ENCODE measurements around the gene RMI2. TPM values are rescaled to one million over a fixed set of nuclear protein-coding genes. Genes with fewer than 3 reads are reported as not detected.

Gene RMI2
- total and polyA plus RNA-seq, 9 of the 15 experiments (the other 6 are each of a cell fraction or from before 2014, with no cell fraction given) = 8.0 to 43.4 (median 32.5) TPM

- no peak for TF ChIP-seq SIX5 (IDR thresholded peaks at IDR 0.05; ENCODE audit: borderline replicate concordance in 1 of 2, insufficient read depth in 1 of 2, low read depth in 1 of 2, low read length in 2 of 2)
- TF ChIP-seq HBP1 (CRISPR knock-in tag; IDR thresholded peaks at IDR 0.05) = no peak
- no peak for TF ChIP-seq FOXM1 (IDR thresholded peaks at IDR 0.05; ENCODE audit: low read depth)
- TF ChIP-seq FOXM1 (CRISPR knock-in tag; IDR thresholded peaks at IDR 0.05; ENCODE audit: low read depth) = no peak
- TF ChIP-seq ETV5 (CRISPR knock-in tag; IDR thresholded peaks at IDR 0.05; ENCODE audit: low read depth) = no peak
- no peak for TF ChIP-seq ZNF175 (CRISPR knock-in tag; IDR thresholded peaks at IDR 0.05; ENCODE audit: low read depth)
- no peak for TF ChIP-seq KDM2B (CRISPR knock-in tag; IDR thresholded peaks at IDR 0.05)
- TF ChIP-seq MXI1 (IDR thresholded peaks at IDR 0.05; ENCODE audit: low read depth, low read length) = no peak
- no peak for TF ChIP-seq KLF10 (CRISPR knock-in tag; IDR thresholded peaks at IDR 0.05)
- TF ChIP-seq ZBTB9 (CRISPR knock-in tag; IDR thresholded peaks at IDR 0.05) = no peak
Measured at GRCh38 chr16:11391576-11391975, 46.3 kb downstream of the RMI2 start (continued).
